ENCODE results near the gene GDF15. TPM values are rescaled to one million over a fixed set of nuclear protein-coding genes. Genes with fewer than 3 reads are reported as not detected.
A peak's percentile ranks its signal among the peaks of the same experiment; 100 is the strongest.

The GDF15 gene
- total and polyA plus RNA-seq, 5 donors from 2014 or later: not detected

DNA sequence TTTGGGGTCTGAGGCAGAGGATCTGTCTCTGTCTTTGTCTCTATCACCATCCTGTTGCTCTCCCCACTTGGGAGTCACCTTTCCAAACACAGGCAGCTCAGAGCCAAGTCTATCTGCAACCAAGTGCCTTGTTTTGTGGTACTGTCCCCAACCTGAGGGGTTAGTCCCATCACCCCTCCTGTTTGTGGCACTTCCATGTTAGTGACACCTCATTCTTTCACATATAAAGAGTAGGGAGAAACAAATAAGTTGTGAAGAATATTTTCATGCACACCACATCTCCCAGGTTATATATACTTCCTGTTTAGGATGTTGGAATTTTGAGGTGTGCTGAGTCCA lies 3.7 kb downstream of the GDF15 start:
- Histone ChIP-seq H3K27ac (ENCODE audit: insufficient read depth, low read length, poor library complexity, severe bottlenecking) (no peak overlapping the region), H3K4me3 (ENCODE audit: low read depth, low read length) (no peak overlapping the region), H3K27me3 (ENCODE audit: control insufficient read depth, insufficient read depth, low read length) (peaks cover 11% of the 10 kb centered on the region), H3K36me3 (ENCODE audit: control insufficient read depth, insufficient read depth, low read length) (no peaks in the 10 kb centered on the region), H3K4me1 (ENCODE audit: control insufficient read depth, insufficient read depth, low read length, poor library complexity, severe bottlenecking) (peaks cover 11% of the 10 kb centered on the region), H3K9me3 (ENCODE audit: control insufficient read depth in 2 of 2, low read length in 2 of 2) (no peaks in the 10 kb centered on the region)
- H3K27ac Mint-ChIP-seq: no peak overlapping the region
- H3K9me3 Mint-ChIP-seq: no peaks in the 10 kb centered on the region
- DNase-seq: no peak
- no peaks in the 10 kb centered on the region for H3K36me3 Mint-ChIP-seq
- peaks cover 0 to 14% (median 6%) of the 10 kb centered on the region in 4 donors for H3K4me1 Mint-ChIP-seq
- H3K4me3 Mint-ChIP-seq: peak overlapping the region in 3 of 4 donors; percentile 11 to 56 (median 42)
- peaks cover 74% of the 10 kb centered on the region for H3K27me3 Mint-ChIP-seq
- no peak for ATAC-seq (ENCODE audit: low read depth in 2 of 2)

DNA sequence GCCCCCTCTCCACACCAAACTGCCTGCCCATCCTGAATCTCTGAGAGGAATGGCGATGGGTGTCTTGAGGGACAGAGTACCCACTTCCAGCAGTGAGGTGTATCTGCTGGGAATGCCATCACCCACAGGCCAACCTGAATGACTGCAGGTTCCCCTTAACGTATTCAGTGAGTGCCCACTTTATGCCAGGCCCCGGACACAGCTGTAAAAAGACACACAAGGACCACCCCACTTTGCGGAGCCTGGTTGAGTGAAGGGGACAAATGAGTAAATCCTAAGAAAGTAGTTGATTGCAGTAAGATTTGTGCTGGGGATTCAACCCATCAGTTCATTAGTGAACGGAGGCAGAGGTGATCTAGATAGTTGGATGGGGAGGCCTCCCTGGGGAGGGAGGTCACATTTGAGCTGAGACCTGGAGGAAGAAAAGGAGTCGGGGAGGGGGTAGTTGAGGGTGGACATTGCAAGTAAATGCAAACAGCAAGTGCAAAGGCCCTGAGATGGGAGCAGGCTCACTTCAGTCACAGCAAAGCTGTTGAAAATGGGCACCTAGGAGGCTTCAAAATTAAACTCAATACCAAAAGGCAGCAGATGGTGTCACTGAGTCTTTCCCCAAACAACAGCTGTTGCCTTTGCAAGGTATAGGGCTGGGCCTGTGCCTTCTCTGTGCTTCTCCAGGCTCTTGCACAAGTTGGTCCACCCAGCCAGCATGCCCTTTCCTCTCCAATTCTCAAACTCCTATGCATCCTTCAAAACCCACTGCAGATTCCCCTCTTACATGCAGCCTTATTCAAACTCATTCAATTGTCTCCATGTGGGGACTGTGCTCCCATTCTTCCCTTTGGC lies 4.3 kb downstream of the GDF15 start:
- Histone ChIP-seq H3K9me3 (ENCODE audit: control insufficient read depth in 2 of 2, low read length in 2 of 2) (no peaks in the 10 kb centered on the region), H3K4me1 (ENCODE audit: control insufficient read depth, insufficient read depth, low read length, poor library complexity, severe bottlenecking) (peaks cover 11% of the 10 kb centered on the region), H3K4me3 (ENCODE audit: low read depth, low read length) (no peak overlapping the region), H3K27ac (ENCODE audit: insufficient read depth, low read length, poor library complexity, severe bottlenecking) (no peak overlapping the region), H3K36me3 (ENCODE audit: control insufficient read depth, insufficient read depth, low read length) (no peaks in the 10 kb centered on the region), H3K27me3 (ENCODE audit: control insufficient read depth, insufficient read depth, low read length) (peaks cover 10% of the 10 kb centered on the region)
- Mint-ChIP-seq H3K4me1 (peaks cover 0 to 14% (median 6%) of the 10 kb centered on the region in 4 donors), H3K36me3 (no peaks in the 10 kb centered on the region), H3K27me3 (peaks cover 79% of the 10 kb centered on the region), H3K27ac (no peak overlapping the region), H3K9me3 (no peaks in the 10 kb centered on the region), H3K4me3 (peak overlapping the region in 3 of 4 donors; percentile 6 to 42 (median 15))
- no peak for ATAC-seq (ENCODE audit: low read depth in 2 of 2)
- DNase-seq: no peak

DNA sequence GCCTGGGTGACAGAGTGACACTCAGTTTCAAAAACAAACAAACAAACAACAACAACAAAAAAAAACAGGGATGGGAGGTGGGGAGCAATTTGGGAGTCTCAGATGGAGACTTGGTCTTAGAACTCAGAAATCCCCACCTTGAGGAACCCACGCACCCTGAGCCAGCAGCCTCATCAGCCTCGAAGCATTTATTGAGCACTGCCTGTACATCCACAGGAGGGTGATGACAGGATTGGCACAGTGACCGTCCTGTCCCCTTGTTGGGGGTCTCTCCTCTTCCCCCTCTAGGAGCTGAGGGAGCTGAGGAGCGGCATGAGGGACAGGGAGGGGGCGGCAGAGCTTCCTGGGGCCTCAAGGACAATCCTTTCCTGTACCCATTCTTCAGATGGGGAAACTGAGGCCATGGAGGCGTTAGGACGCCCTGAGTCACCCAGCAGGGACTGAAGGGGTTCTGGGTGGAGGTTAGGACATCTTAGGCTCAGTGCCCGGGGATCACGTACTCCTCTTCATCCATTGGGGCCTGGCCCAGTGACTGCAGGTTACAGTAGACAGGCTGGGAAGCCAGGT lies 5.6 kb downstream of the GDF15 start:
- no peaks in the 10 kb centered on the region for H3K36me3 ChIP-seq (ENCODE audit: control insufficient read depth, insufficient read depth, low read length)
- DNase-seq (no peak), ATAC-seq (ENCODE audit: low read depth in 2 of 2) (no peak)
- no peak overlapping the region for H3K27ac ChIP-seq (ENCODE audit: insufficient read depth, low read length, poor library complexity, severe bottlenecking)
- no peaks in the 10 kb centered on the region for H3K9me3 ChIP-seq (ENCODE audit: control insufficient read depth in 2 of 2, low read length in 2 of 2)
- H3K4me3 Mint-ChIP-seq: no peak overlapping the region
- peaks cover 6% of the 10 kb centered on the region for H3K27me3 ChIP-seq (ENCODE audit: control insufficient read depth, insufficient read depth, low read length)
- no peaks in the 10 kb centered on the region for H3K9me3 Mint-ChIP-seq
- peaks cover 71% of the 10 kb centered on the region for H3K27me3 Mint-ChIP-seq
- no peak overlapping the region for H3K4me3 ChIP-seq (ENCODE audit: low read depth, low read length)
- no peak overlapping the region for H3K27ac Mint-ChIP-seq
- H3K4me1 ChIP-seq (ENCODE audit: control insufficient read depth, insufficient read depth, low read length, poor library complexity, severe bottlenecking): peaks cover 11% of the 10 kb centered on the region
- H3K4me1 Mint-ChIP-seq: peaks cover 0 to 14% (median 6%) of the 10 kb centered on the region in 4 donors
- H3K36me3 Mint-ChIP-seq: no peaks in the 10 kb centered on the region

DNA sequence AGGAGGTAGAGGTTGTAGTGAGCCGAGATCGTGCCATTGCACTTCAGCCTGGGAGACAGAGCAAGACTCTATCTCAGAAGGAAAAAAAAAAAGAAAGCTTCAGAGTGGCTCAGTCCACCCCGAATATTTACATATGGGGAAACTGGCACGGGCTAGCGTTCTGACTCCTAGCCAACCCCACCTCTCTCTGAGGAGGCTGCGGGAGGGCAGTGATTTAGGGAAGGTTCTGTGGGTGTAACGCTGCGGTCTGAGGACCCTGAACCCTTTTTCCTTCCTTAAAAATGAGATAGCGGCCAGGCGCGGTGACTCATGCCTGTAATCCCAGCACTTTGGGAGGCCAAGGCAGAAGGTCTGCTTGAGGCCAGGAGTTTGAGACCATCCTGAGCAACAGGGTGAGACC lies 6.5 kb downstream of the GDF15 start:
- H3K9me3 ChIP-seq (ENCODE audit: control insufficient read depth in 2 of 2, low read length in 2 of 2): no peaks in the 10 kb centered on the region
- no peaks in the 10 kb centered on the region for H3K36me3 ChIP-seq (ENCODE audit: control insufficient read depth, insufficient read depth, low read length)
- H3K27ac ChIP-seq (ENCODE audit: insufficient read depth, low read length, poor library complexity, severe bottlenecking): no peak overlapping the region
- H3K4me3 ChIP-seq (ENCODE audit: low read depth, low read length): no peak overlapping the region
- H3K9me3 Mint-ChIP-seq: no peaks in the 10 kb centered on the region
- no peak overlapping the region for H3K4me3 Mint-ChIP-seq
- H3K36me3 Mint-ChIP-seq: no peaks in the 10 kb centered on the region
- ATAC-seq (ENCODE audit: low read depth in 2 of 2) (no peak), DNase-seq (no peak)
- H3K27me3 Mint-ChIP-seq: peaks cover 68% of the 10 kb centered on the region
- H3K4me1 ChIP-seq (ENCODE audit: control insufficient read depth, insufficient read depth, low read length, poor library complexity, severe bottlenecking): peaks cover 16% of the 10 kb centered on the region
- peaks cover 0 to 15% (median 6%) of the 10 kb centered on the region in 4 donors for H3K4me1 Mint-ChIP-seq
- peaks cover 1% of the 10 kb centered on the region for H3K27me3 ChIP-seq (ENCODE audit: control insufficient read depth, insufficient read depth, low read length)
- H3K27ac Mint-ChIP-seq: no peak overlapping the region

DNA sequence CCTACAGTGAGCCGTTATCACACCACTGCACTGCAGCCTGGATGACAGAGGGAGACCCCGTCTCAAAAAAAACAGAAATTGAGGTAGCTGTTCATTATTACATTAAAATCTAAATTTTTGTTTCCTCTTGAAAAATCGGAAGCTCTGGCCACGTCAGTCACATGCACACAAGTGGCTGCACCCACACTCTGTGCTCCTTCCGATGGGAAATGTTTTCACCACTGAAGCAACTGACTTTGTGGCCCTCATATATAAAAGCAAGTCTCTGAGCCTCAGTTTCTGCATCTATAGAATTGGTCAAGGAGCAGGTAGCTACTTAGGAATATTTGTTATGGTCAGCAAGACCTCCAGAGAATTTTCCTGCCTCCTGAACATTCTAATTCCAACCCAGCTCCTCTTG lies 7.0 kb downstream of the GDF15 start:
- Histone ChIP-seq H3K9me3 (ENCODE audit: control insufficient read depth in 2 of 2, low read length in 2 of 2) (no peaks in the 10 kb centered on the region), H3K4me1 (ENCODE audit: control insufficient read depth, insufficient read depth, low read length, poor library complexity, severe bottlenecking) (peaks cover 17% of the 10 kb centered on the region), H3K27me3 (ENCODE audit: control insufficient read depth, insufficient read depth, low read length) (peaks cover 3% of the 10 kb centered on the region), H3K4me3 (ENCODE audit: low read depth, low read length) (no peak overlapping the region), H3K36me3 (ENCODE audit: control insufficient read depth, insufficient read depth, low read length) (no peaks in the 10 kb centered on the region), H3K27ac (ENCODE audit: insufficient read depth, low read length, poor library complexity, severe bottlenecking) (no peak overlapping the region)
- H3K9me3 Mint-ChIP-seq: no peaks in the 10 kb centered on the region
- H3K36me3 Mint-ChIP-seq: no peaks in the 10 kb centered on the region
- H3K4me1 Mint-ChIP-seq: peaks cover 0 to 15% (median 2%) of the 10 kb centered on the region in 4 donors
- H3K27ac Mint-ChIP-seq: no peak overlapping the region
- DNase-seq: no peak
- H3K4me3 Mint-ChIP-seq: no peak overlapping the region
- peaks cover 68% of the 10 kb centered on the region for H3K27me3 Mint-ChIP-seq
- no peak for ATAC-seq (ENCODE audit: low read depth in 2 of 2)

DNA sequence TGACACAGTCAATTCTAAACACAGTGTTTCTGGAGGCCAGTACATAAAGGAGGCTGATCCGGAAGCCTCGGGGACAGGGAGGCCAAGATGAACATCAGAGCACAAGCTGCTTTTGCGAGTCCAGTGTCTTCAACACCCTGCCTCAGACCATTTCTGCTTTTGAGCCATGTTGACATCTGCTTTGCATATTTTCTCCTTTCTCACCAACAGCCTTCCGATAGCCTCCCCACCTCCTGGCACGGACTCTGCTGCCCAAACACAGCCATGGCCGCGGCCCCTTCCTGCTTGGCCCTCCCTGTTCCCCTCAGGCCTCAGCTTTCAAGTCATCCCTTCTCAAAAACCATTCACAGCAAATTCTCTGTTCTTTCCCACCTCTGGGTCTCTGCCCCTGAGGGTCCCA lies 7.9 kb downstream of the GDF15 start:
- peaks cover 0 to 10% (median 2%) of the 10 kb centered on the region in 4 donors for H3K4me1 Mint-ChIP-seq
- Histone ChIP-seq H3K4me3 (ENCODE audit: low read depth, low read length) (no peak overlapping the region), H3K36me3 (ENCODE audit: control insufficient read depth, insufficient read depth, low read length) (no peaks in the 10 kb centered on the region), H3K27me3 (ENCODE audit: control insufficient read depth, insufficient read depth, low read length) (peaks cover 4% of the 10 kb centered on the region), H3K4me1 (ENCODE audit: control insufficient read depth, insufficient read depth, low read length, poor library complexity, severe bottlenecking) (peaks cover 8% of the 10 kb centered on the region), H3K27ac (ENCODE audit: insufficient read depth, low read length, poor library complexity, severe bottlenecking) (no peak overlapping the region), H3K9me3 (ENCODE audit: control insufficient read depth in 2 of 2, low read length in 2 of 2) (no peaks in the 10 kb centered on the region)
- ATAC-seq (ENCODE audit: low read depth in 2 of 2) (no peak), DNase-seq (no peak)
- peaks cover 68% of the 10 kb centered on the region for H3K27me3 Mint-ChIP-seq
- H3K9me3 Mint-ChIP-seq: no peaks in the 10 kb centered on the region
- H3K27ac Mint-ChIP-seq: no peak overlapping the region
- H3K4me3 Mint-ChIP-seq: no peak overlapping the region
- H3K36me3 Mint-ChIP-seq: no peaks in the 10 kb centered on the region

DNA sequence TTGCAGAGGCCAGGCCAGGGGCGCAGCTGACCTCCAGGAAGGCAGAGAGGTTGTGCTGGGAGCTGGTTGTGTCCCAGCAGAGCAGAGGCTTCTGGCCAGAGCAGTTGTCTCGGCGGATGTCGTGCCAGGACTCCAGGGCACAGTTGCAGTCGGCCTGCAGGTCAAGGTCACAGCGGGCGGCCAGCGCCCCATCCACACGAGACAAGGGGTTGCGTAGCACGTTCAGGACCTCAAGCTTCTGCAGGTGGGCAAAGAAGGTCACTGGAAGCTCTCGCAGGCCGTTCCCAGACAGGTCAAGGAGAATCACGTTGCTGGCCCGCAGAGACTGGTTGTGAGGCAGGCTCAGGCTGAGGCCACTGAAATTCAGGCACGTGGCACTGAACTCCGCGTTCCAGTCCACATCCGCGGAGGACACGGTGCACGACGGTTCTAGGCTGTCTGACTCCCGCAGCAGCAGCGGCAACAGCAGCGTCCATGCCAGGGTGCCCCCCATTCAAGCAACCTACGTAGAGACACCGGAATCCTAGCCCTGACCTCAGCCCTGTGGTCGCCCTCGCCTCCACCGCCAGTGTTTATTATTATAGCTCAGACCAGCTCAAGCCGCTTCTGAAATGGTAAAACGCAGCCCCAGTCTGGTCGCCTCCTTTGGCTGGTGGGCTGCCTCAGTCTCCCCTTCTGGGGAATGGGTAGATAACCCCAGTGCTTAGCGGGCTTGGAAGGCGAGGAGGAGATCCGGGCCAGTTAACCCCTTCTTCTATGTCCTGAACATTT lies 10.7 kb downstream of the GDF15 start:
- no peak overlapping the region for H3K4me3 ChIP-seq (ENCODE audit: low read depth, low read length)
- DNase-seq (no peak), ATAC-seq (ENCODE audit: low read depth in 2 of 2) (no peak)
- H3K36me3 Mint-ChIP-seq: no peaks in the 10 kb centered on the region
- no peaks in the 10 kb centered on the region for H3K9me3 Mint-ChIP-seq
- no peak overlapping the region for H3K4me3 Mint-ChIP-seq
- peaks cover 8% of the 10 kb centered on the region for H3K4me1 ChIP-seq (ENCODE audit: control insufficient read depth, insufficient read depth, low read length, poor library complexity, severe bottlenecking)
- H3K27ac Mint-ChIP-seq: no peak overlapping the region
- H3K9me3 ChIP-seq (ENCODE audit: control insufficient read depth in 2 of 2, low read length in 2 of 2): no peaks in the 10 kb centered on the region
- H3K27ac ChIP-seq (ENCODE audit: insufficient read depth, low read length, poor library complexity, severe bottlenecking): no peak overlapping the region
- no peaks in the 10 kb centered on the region for H3K36me3 ChIP-seq (ENCODE audit: control insufficient read depth, insufficient read depth, low read length)
- H3K27me3 Mint-ChIP-seq: peaks cover 50% of the 10 kb centered on the region
- peaks cover 4% of the 10 kb centered on the region for H3K27me3 ChIP-seq (ENCODE audit: control insufficient read depth, insufficient read depth, low read length)
- H3K4me1 Mint-ChIP-seq: peaks cover 0 to 7% (median 3%) of the 10 kb centered on the region in 4 donors
